Stimulated activated CD4-positive, alpha-beta T cell treated with anti-CD3 and anti-CD28 coated beads, TNF-alpha, amount 100 ng/mL, for 4 hours (primary cell): ENCODE data around the gene AKR7A3.

ENCODE experiments used
- DNase-seq, 3 experiments: peaks; one replicate each; pipeline ENCODE4 v3.0.0-alpha.2; 2020; ENCODE audit warnings: low read depth in 3 of 3

The AKR7A3 gene

DNA sequence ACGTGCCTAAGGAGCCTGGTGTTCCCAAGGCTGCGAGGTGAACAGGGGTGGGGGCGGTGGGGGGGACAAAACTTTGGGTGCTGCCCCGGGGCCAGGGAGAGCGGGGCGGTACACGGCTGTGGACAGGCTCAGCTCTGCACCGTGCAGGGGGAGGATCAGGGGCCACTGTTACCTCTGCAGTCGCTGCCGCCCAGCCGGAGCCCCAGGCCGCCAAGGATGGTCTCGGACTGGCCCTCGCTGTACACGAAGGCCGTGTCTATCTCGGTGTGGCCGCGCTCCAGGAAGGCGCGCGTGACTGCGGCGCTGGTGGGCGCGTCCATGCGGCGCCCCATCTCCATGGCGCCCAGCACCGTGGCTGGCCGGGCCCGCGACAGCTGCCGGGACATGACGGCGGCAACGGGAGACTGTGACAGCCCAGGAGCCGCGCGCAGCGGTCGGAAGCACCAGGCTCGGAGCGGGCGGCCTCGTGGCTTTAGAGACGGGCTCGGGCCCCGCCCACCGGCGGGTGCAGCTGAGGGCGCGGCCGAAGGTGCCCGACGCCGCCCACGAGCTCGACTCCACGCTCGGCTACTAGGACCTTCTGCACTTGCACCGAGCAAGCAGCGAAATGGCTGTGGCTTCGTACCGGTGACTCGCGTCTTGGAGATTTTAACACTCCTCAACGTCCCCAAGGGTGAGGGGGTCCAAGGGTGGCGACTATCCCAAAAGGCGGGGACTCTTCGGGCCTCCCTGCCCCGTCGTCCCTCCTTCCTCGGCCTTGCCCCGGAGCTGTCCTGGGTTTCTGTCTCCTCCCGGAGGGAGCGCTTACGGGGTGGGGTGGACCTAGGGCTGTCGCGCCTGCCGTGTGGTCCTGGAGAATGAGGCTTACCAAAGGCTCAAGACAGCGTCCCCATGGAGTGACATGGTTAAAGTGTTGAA, at the start of gene AKR7A3:
TSS of gene AKR7A3 (minus strand) at position 447 of the 918 bp plus-strand sequence. CDS start at position 386, 61 bp downstream.
- peak; percentile 20 to 25 (median 23) for DNase-seq

DNA sequence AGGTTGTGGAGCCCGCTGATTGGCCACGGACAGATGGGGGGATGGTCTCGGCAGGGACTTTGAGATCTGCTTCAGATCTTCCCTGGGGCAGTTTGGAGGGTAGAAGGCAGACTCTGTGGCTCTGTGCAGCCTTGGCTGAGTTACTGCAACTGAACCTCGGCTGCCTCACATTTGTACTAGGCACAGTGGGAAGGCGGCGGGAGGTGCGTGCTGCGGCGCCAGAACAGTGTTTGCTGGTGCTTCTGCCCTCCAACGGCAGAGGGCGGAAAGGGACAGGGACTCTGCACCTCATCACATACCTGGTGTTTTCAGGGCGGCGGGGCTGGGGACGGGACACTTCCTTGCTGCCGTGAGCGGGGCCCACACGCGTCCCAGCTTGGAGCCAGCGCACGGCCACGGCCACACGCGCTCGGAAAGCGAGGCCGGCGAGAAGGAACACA, 49.8 kb upstream of the AKR7A3 start:
- no peak for DNase-seq

DNA sequence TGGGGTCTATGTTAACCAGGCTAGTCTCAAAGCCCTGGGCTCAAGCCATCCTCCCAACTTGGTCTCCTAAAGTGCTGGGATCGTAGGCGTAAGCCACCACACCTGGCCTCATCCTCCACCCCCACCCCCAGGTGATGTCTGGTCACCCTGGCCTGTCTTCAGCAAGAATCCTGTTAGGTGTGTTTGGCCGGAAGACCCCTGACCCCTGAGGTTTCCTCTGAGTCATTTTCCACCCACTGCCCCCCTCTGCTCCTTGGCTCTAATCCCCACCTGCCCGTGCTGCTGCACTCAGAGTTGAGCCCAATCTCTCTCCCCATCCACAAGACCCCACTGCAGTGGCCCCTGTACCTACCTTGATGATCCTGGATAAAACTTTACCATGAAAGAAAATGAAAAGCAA, 48.7 kb upstream of the AKR7A3 start:
- DNase-seq = no peak

DNA sequence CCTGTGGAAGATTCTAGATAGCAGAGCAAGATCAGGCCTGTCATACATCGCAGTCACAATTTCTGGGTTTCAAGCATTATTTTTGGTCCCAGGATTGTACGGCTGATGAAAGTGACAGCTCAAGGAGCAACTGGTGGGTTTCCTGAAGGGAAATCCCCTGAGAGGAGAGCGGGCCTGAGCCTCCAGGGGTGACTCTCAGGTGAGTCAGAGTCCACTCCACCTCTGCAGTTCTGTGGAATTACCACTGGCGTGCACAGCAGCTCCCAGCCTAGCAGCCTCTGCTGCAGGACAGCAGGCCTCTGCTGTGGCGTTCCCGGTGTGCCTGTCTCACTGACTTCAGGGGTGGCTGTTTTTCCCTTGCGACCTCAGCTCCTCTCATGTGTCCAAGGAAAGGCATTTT, 48.0 kb upstream of the AKR7A3 start:
- no peak for DNase-seq

DNA sequence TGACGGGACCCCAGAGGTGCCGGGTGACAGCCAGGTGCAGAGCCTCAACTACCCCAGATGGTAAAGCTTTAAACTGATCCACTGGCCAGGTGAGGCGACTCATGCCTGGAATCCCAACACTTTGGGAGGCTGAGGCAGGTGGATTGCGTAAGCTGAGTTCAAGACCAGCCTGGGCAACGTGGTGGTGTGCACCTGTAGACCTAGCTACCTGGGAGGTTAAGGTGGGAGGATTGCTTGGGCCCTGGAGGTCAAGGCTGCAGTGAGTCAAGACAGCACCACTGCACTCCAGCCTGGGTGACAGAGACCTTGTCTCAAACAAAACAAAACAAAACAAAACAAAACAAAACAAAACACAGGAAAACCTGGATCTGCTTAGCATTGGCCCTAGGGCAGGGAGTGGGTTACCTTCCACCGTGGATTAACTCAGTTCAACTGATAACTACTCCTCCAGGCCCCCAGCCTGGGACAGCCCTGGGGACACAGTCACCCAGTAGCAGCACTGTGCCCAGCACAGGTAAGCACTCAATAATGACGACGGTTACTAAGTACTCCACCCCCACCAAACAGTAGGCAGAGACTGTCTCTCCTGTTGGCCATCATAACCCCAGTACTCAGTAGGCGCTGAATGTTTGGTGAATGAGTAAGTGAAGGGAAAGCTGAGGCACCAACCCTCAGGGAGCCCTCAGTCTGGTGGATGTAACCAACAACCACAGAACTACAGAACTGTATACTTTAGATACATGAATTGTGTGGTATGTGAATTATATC, 45.2 kb upstream of the AKR7A3 start:
- no peak for DNase-seq

DNA sequence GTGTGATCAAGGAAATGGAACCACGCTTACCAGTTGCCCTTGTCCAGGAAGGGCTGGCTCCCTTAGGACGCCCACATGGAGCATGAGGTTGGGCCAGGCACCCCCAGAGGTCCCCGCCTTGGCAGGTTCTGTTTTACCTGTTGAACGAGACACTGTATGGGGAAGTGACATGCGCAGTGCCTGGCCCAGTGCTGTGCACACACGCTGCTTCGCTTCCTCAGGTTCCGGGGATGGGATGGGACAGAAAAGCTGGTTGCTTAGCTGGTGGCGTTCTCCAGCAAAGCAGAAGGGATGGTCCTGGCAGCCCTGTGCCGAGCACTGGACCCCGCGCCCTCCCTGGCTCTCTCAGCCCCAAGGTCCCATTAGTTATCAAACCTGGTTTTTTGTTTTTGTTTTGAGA, 44.3 kb upstream of the AKR7A3 start:
- DNase-seq = no peak

DNA sequence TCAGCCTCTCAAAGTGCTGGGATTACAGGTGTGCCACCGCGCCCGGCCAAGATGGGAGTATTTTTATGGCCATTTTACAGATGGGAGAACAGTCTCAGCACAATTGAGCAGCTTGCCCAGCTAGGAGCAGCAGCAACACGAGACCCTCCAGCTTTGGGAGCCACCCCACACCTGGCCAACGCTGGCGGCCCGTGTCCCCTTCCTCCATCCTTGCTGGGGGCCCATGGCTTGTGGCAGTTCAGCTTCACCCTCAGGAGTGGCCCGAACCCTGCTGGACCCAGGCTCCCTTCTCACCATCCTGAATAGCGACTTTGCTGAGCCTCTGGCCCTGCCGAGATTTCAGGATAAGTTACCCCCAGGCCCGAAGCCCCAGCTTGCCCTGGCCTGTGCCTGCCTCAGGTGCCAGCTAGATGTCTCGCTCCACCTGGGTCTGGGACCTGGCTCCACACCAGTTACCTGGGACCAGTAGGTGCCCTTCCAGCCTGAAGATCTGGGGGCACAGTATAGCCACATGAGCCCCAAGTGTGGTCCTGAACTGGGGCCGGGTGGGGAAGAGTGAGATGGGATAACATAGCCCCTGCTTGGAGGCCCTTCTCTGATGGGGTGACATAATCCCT, 42.8 kb upstream of the AKR7A3 start:
- no peak for DNase-seq

DNA sequence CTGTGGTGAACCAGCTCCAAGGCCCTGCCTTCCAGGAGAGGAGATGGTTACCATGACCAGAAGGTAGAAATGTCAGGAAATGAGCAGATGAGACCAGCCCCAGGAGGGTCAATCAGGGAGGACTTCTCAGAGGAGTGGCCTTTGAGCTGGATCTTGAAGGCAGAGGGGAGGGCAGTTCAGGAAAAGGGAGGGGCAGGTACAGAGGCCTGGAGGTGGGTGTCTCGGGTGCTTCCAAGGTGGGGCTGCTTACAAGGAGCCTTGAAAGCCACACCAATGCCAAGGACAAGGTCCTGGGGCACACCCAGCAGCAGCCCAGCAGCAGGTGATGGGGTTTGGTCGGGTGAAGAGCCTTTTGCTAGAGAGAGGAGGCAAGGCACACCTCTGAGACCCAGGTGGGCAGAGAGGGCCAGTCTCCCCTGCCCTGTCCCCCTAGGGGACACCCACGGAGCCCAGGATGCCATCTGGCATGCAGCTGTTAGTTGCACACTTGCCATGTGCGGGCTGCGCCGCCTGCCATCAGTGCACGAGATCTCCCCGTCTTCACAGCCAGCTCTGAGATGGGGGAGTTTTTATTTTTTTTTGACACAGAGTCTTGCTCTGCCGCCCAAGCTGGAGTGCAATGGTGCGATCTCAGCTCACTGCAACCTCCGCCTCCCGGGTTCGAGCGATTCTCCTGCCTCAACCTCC, 42.0 kb upstream of the AKR7A3 start:
- no peak for DNase-seq

DNA sequence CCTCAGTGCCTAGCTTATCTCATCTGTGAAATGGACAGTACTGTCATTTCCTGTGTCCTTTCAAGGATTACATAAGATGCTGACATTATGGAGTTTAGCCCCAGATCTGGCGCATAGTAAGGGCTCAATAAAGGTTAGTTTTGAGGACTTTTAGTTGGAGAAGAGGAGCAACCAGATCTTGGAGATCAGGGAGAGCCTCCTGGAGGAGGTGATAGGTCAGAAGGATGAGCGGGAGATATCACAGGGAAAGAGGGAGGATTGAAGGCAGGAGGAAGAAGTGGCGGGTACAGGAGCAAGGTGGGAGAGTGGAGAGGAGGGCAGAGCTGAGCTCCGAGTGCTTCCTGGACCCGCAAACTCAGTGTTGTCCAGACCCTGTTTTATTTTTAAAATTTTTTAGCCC, 41.0 kb upstream of the AKR7A3 start:
- DNase-seq = no peak

DNA sequence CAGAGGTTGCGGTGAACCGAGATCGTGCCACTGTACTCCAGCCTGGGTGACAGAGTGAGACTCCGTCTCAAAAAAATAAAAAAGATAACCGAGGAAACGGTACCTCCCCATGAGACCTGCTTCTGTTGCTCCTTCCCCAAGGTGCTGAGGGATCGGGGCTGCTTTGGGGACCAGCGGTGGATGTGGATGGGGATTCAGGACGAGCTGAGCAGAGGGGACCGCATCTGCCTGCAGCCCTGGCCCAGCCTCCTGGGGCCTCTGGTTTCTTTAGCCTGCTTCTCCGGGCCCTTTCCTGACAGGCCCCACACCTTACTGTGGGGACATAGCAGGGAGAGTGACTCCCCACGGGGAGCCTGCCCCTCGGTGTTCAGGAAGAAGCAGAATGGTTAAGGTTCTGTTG, 40.6 kb upstream of the AKR7A3 start:
- DNase-seq = no peak

DNA sequence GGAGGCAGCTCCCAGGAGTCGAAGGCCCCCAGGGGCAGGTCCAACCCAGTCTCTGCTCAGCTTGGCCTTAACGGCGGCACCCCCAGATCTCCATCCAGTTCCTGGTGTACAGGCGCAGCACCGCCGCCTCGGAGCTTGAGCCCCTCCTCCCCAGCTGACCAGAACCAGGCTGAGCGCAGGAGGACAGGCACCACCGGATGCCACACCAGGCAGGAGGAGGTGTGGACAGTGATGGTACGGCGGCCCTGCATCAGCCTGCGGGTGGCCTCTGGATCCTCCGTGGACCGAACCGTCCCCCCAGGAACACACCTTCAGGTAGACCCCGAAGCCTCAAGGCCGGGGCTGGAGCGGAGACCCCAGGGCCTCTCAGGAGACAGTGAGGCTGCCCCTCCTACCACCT, 39.9 kb upstream of the AKR7A3 start:
- no peak for DNase-seq

DNA sequence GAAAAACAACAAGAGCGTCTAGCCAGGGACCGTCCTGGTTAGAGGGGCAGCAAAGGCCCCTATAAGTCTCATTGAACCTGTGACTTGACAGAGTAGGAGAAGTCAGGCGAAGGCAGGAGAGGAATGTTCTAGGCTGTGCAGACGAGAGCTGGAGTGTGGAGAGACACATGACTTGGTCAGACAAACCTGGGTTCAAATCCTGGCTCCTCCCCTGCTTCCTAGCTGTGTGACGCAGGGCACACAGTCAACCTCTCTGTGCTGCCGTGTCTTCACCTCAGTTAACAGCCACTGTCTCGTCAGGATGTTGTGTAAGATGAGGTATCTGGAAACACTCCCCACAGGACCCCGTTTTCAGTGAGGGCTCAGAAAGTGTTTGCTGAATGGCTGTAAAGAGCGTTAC, 39.2 kb upstream of the AKR7A3 start:
- DNase-seq = no peak

DNA sequence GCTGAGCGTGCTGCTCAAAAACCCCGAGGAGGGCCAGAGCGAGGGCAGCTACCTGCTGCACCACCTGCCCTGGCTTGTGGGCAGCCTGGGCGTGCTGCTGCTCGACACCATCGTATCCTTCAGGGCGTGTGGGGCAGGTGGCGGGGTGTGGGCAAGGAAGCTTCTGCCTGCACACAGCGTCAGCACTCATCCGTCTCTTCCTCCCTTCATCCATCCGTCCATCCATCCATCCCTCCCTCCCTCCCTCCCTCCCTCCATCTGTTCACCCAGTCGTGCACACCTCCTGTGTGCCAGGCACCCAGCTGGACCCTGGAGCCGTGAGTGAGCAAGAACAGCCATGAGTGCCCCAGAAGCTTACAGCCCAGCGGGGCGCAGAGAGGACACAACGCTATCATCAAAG, 38.7 kb upstream of the AKR7A3 start:
- no peak for DNase-seq

DNA sequence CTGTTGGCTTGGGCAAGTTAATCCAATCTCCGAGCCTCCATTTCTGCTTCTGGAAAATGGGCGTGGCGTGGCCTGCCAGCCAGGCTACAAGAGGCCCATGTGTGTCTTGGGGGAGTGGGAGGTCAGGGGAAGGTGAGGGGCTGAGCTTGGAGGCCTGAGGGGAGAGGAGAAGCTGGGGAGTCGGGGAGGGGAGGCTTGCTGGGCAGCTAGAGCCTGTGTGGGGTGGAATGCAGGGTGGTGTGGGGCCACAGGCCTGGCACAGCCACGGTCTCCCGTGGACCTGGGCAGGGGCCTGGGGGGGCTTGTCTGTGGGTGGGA, 38.1 kb upstream of the AKR7A3 start:
- no peak for DNase-seq

DNA sequence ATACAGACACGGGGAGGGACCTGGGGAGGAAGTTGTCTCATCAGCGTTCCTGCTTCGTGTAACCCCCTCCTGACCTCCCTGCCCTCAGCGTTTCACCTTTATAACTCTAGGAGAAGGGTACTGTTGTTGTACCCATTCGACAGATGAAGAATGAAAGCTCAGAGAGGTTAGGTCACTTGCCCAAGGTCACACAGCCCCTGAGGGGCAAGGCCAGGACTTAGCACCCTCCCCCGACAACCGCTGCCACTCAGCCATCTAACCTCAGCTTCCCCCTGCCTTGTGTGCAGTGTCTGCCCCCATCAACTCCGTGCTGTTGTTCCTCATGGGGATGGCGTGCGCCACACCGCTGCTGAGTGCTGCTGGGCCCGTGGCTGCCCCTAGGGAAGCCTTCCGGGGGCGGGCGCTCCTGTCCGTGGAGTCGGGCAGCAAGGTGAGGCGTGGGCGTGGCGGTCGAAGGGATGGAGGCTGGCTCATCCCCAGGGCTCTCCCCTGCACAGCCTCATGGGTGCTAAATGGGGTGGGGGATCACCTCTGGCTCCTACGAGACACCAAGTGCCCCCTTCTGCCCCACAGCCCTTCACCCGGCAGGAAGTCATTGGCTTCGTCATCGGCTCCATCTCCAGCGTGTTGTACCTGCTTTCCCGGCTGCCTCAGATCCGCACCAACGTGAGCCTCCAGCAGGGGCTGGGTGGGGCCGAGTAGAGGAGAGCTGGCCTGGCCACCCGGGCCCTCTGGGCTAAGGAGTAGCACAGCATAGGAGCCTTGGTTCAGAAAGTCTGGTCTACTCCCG, 37.6 kb upstream of the AKR7A3 start:
- no peak for DNase-seq

DNA sequence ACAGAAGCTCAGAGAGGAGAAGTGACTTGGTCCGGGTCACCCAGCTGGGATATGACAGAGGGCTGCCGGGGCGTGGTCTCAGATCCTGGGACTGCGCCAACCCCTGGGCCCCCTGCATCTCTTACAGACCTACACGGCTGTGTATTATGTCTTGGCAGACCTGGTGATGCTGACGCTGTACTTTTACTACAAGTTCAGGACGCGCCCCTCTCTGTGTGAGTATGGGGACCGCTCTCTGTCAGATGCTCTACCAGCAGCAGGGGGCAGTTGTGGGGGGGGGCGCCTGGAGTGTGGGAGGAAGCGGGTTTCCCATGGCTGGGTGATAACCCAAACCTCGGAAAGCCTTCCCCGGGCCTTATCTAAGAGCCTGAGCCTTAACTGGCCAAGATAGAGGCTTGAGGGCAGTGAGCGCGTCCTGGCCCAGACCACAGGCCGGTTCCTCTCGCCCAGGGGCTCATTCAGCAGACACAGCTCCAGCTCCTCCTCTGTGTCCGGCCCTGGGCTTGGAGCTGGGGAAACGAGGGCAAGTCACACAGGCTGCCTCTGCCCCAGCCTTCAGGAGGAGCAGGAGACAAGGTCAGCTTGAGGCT, 36.9 kb upstream of the AKR7A3 start:
- no peak for DNase-seq

DNA sequence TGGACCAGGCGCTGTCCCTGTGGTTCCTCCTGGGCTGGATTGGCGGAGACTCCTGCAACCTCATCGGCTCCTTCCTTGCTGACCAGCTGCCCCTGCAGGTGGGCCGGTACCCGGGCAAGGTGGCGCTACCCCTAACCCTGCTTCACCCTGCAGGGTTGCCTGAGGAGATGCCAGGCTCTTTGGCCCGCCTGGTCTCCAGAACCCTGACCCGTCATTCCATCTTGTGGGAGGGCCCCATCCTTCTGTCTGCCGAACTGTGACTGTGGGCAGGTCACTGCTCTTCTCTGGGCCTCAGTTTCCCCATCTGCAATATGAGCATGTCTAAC, 36.1 kb upstream of the AKR7A3 start:
- DNase-seq = no peak

DNA sequence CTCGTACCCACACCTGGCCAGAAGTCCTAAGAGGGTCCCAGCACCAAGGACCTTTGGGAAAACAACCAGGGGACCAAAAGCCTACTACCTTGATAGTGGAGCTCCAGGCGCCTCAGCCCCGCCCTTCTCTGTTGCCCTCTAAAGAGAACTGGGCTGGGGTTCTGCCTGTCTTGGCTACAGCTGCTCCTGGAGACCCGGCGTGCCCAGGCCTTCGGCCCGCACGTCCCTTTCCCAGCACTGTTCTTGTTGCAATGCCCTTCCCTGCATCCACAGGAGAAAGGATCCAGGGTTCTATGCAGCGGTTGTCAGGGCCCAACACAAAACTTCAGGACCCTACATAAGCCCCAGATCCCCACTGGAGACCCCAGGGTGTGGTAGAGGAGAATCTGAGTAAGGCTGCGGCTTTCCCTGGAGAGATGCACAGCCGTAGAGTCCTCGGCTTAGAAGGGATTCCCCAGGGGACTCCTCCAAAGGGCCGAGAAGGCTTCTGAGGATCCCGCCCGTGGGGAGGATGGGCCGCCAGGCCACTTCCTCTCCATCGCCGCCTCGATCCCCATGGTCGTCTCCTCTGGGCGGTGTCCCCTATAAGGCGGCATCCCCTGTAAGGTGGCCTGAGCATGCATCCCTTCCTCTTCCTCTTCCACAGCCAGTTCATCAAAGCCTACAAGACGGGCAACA, 35.6 kb upstream of the AKR7A3 start:
- DNase-seq = no peak

DNA sequence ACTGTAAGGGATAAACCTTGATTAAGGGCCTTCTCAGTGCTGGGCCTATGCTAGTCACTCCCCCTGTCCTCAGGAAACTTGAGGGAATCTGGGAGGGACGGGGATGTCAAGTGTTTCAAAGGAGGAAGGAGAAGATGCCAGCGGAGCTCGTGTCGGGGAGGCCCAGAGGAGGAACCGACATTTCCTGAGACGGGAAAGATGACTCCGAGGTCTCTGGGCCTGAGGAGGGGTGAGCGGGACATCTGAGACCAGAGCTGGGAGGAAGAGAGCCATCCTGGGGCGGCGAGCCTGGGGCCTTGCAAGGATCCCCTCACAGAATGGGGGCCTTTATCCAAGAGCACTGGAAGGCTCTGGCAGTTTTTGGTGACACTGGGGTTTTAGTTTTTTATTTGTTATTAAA, 33.9 kb upstream of the AKR7A3 start:
- DNase-seq = no peak

DNA sequence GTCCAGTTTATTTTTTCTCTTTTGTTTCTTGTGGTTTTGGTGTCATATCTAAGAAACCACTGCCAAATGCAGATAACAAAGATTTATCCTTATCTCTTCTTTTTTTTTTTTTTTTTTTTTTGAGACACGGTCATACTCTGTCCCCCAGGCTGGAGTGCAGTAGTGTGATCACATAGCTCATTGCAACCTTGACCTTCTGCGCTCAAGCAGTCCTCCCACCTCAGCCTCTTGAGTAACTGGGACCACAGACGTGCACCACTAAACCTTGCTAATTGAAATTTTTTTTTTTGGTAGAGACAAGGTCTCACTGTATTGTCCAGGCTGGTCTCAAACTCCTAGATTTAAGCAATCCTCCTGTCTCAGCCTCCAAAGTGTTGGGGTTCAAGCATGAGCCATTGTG, 32.5 kb upstream of the AKR7A3 start:
- DNase-seq = no peak

DNA sequence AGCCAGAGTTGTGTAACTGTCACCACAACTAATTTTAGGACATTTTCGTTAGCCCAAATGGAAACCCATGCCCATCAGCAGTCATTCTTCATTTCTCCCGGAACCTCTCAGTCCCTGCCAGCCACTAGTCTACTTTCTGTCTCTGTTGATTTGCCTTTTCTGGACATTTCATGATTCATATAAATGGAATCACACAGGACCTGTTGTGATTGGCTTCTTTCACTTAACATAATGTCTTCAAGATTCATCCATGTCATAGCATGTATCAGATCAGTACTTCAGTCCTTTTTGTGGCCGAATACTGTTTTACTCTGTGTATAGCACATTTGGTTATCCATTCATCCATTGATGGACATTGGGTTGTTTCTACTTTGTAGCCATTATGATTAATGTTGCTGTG, 30.6 kb upstream of the AKR7A3 start:
- DNase-seq = no peak
